CD4-positive, alpha-beta memory T cell (primary cell): ENCODE data around the gene SIAH3. TPM values are rescaled to one million over a fixed set of nuclear protein-coding genes. Genes with fewer than 3 reads are reported as not detected.
A peak's percentile ranks its signal among the peaks of the same experiment; 100 is the strongest.

Experiments used
- CTCF ChIA-PET: fragments of 350-600 bp; sonication (Branson Sonifier 250); formaldehyde crosslinking; loops from one replicate; lab custom pipeline; 2021; ENCODE audit warnings: inconsistent platforms; ENCODE audit not compliant: partially characterized antibody; lab: Charles Lee
- POLR2A ChIA-PET: fragments of 350-600 bp; sonication (Branson Sonifier 250); formaldehyde crosslinking; loops from one replicate; lab custom pipeline; 2021; ENCODE audit not compliant: partially characterized antibody; lab: Charles Lee
- DNase-seq, 5 donors: peaks; one replicate each; pipeline versions ENCODE4 v3.0.0 to v3.0.0-alpha.2; 2020 to 2022; ENCODE audit warnings: mixed read lengths in 1 of 5
- H3K27ac ChIP-seq: one replicate; pipeline ENCODE4 v1.7.0; 2013; ENCODE audit warnings: low read depth, low read length
- H3K27me3 ChIP-seq: 2 replicates; pipeline ENCODE4 v1.7.0; 2013; ENCODE audit warnings: mild to moderate bottlenecking, low read length, moderate library complexity; ENCODE audit not compliant: insufficient read depth
- H3K36me3 ChIP-seq: 2 replicates; pipeline ENCODE4 v1.7.0; 2013; ENCODE audit warnings: mild to moderate bottlenecking, low read length, moderate library complexity; ENCODE audit not compliant: insufficient read depth
- H3K4me1 ChIP-seq: 2 replicates; pipeline ENCODE4 v1.7.0; 2013; ENCODE audit warnings: mild to moderate bottlenecking, low read length, moderate library complexity; ENCODE audit not compliant: insufficient read depth
- H3K4me3 ChIP-seq, 2 donors: one replicate each; pipeline ENCODE4 v1.7.0; 2013; ENCODE audit warnings: low read length in 2 of 2, mild to moderate bottlenecking in 1 of 2
- H3K9me3 ChIP-seq, 2 donors: one replicate each; pipeline ENCODE4 v1.7.0; 2013; ENCODE audit warnings: low read length in 2 of 2, control low read depth in 1 of 2; ENCODE audit not compliant: control insufficient read depth in 1 of 2
- H3K27ac Mint-ChIP-seq, 7 donors: one replicate each; pipeline ENCODE4 v1.8.0; 2020 to 2021; ENCODE audit warnings: mixed read lengths in 7 of 7, mild to moderate bottlenecking in 6 of 7, inconsistent platforms in 3 of 7, moderate library complexity in 3 of 7
- H3K27me3 Mint-ChIP-seq, 2 donors: one replicate each; pipeline ENCODE4 v1.8.0; 2020 to 2021; ENCODE audit warnings: mixed read lengths in 2 of 2
- H3K36me3 Mint-ChIP-seq, 2 donors: one replicate each; pipeline ENCODE4 v1.8.0; 2020 to 2021; ENCODE audit warnings: mixed read lengths in 2 of 2, inconsistent platforms in 1 of 2, mild to moderate bottlenecking in 1 of 2
- H3K4me1 Mint-ChIP-seq, 4 donors: one replicate each; pipeline ENCODE4 v1.8.0; 2020 to 2021; ENCODE audit warnings: mixed read lengths in 4 of 4, mild to moderate bottlenecking in 1 of 4
- H3K4me3 Mint-ChIP-seq, 8 donors: one replicate each; pipeline ENCODE4 v1.8.0; 2020 to 2021; ENCODE audit warnings: mixed read lengths in 8 of 8, mild to moderate bottlenecking in 7 of 8, moderate library complexity in 6 of 8, inconsistent platforms in 3 of 8
- H3K9me3 Mint-ChIP-seq, 8 donors: one replicate each; pipeline ENCODE4 v1.8.0; 2020 to 2021; ENCODE audit warnings: mixed read lengths in 8 of 8, mild to moderate bottlenecking in 5 of 8, inconsistent platforms in 3 of 8, moderate library complexity in 1 of 8
- intact Hi-C: fragments of 100-400 bp; cut with micrococcal nuclease; formaldehyde crosslinking; loops from one replicate; pipeline ENCODE4 v1.15.1; 2023
- polyA plus RNA-seq, 2 donors: library from polyadenylated mRNA; unstranded; fragments of 300-500 nt; fragmentation: Illumina TruSeq; gene quantifications; one replicate each; pipeline ENCODE4 v1.2.3, GENCODE V29; 2021
- total RNA-seq, 2 experiments: library from RNA; stranded (reverse); gene quantifications; one replicate each; pipeline ENCODE4 v1.2.3, GENCODE V29; 2021

The SIAH3 gene
- total and polyA plus RNA-seq, 4 experiments from 2014 or later = 0.13 to 1.9 (median 1.5) TPM; not detected in 1

DNA sequence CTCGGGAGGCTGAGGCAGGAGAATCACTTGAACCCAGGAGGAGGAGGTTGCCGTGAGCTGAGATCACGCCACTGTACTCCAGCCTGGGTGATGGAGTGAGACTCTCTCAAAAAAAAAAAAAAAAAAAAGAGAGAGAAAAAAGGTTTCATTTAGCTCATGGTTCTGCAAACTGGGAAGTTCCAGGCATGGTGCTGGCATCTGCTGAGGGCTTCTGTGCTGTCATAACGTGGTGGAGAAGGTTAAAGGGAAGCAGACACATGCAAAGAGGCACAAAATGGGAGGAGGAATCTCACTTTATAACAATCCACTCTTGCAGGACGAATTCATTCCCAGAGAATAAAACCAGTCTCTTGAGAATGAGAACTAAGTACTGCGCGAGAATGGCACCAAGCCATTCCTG is 34.9 kb upstream of the SIAH3 start:
- Histone ChIP-seq H3K27ac (no peak overlapping the region), H3K9me3 (no peaks in the 10 kb centered on the region), H3K4me1 (no peaks in the 10 kb centered on the region), H3K36me3 (no peaks in the 10 kb centered on the region), H3K27me3 (no peaks in the 10 kb centered on the region), H3K4me3 (no peak overlapping the region)
- H3K4me1 Mint-ChIP-seq = no peaks in the 10 kb centered on the region
- no peaks in the 10 kb centered on the region for H3K36me3 Mint-ChIP-seq
- H3K27ac Mint-ChIP-seq = no peak overlapping the region
- CTCF ChIA-PET = interaction anchor here (1.2 to 1.7 kb wide), 2 partner anchors 263 to 435 kb away, joined by 3 to 4 read pairs; no protein-coding TSS in a partner anchor
- H3K4me3 Mint-ChIP-seq = no peak overlapping the region
- peaks cover 6 to 8% of the 10 kb centered on the region in 2 donors for H3K27me3 Mint-ChIP-seq
- POLR2A ChIA-PET = no interaction called here
- no peaks in the 10 kb centered on the region for H3K9me3 Mint-ChIP-seq
- DNase-seq = no peak
- intact Hi-C loops = no loop called here

GRCh38 chr13:45885194-45885593 is 33.6 kb upstream of the SIAH3 start:
- Mint-ChIP-seq H3K4me1 (no peaks in the 10 kb centered on the region), H3K27ac (no peak overlapping the region), H3K36me3 (no peaks in the 10 kb centered on the region), H3K9me3 (no peaks in the 10 kb centered on the region), H3K27me3 (peaks cover 6 to 12% of the 10 kb centered on the region in 2 donors), H3K4me3 (no peak overlapping the region)
- no peaks in the 10 kb centered on the region for H3K4me1 ChIP-seq
- no peaks in the 10 kb centered on the region for H3K36me3 ChIP-seq
- H3K9me3 ChIP-seq = no peaks in the 10 kb centered on the region
- H3K27ac ChIP-seq = no peak overlapping the region
- intact Hi-C loops = no loop called here
- no peak overlapping the region for H3K4me3 ChIP-seq
- POLR2A ChIA-PET = no interaction called here
- CTCF ChIA-PET = interaction anchor here (0.7 to 1.7 kb wide), 4 partner anchors 9 to 436 kb away, joined by 3 to 4 read pairs (median 3); no protein-coding TSS in a partner anchor
- no peak for DNase-seq
- no peaks in the 10 kb centered on the region for H3K27me3 ChIP-seq

- Mint-ChIP-seq H3K27ac (peak overlapping the region in 1 of 7 donors; percentile 60), H3K36me3 (no peaks in the 10 kb centered on the region), H3K27me3 (peaks cover 6 to 12% of the 10 kb centered on the region in 2 donors), H3K9me3 (no peaks in the 10 kb centered on the region), H3K4me3 (no peak overlapping the region), H3K4me1 (no peaks in the 10 kb centered on the region)
- intact Hi-C loops = no loop called here
- DNase-seq = no peak
- H3K36me3 ChIP-seq = no peaks in the 10 kb centered on the region
- CTCF ChIA-PET = interaction anchor here (0.7 kb wide), 1 partner anchor 75 kb away, joined by 3 read pairs; no protein-coding TSS in a partner anchor
- H3K27ac ChIP-seq = no peak overlapping the region
- no peak overlapping the region for H3K4me3 ChIP-seq
- POLR2A ChIA-PET = no interaction called here
- H3K4me1 ChIP-seq = no peaks in the 10 kb centered on the region
- no peaks in the 10 kb centered on the region for H3K27me3 ChIP-seq
- no peaks in the 10 kb centered on the region for H3K9me3 ChIP-seq
Observed at GRCh38 chr13:45882626-45883025, 31.1 kb upstream of the SIAH3 start.

- Histone ChIP-seq H3K27me3 (no peaks in the 10 kb centered on the region), H3K4me3 (no peak overlapping the region), H3K27ac (no peak overlapping the region), H3K9me3 (no peaks in the 10 kb centered on the region), H3K36me3 (no peaks in the 10 kb centered on the region), H3K4me1 (no peaks in the 10 kb centered on the region)
- H3K36me3 Mint-ChIP-seq = no peaks in the 10 kb centered on the region
- POLR2A ChIA-PET = no interaction called here
- peaks cover 6 to 12% of the 10 kb centered on the region in 2 donors for H3K27me3 Mint-ChIP-seq
- no peak for DNase-seq
- H3K9me3 Mint-ChIP-seq = no peaks in the 10 kb centered on the region
- no peaks in the 10 kb centered on the region for H3K4me1 Mint-ChIP-seq
- no peak overlapping the region for H3K27ac Mint-ChIP-seq
- no peak overlapping the region for H3K4me3 Mint-ChIP-seq
- intact Hi-C loops = no loop called here
- CTCF ChIA-PET = no interaction called here
Observed at GRCh38 chr13:45881353-45881752, 29.8 kb upstream of the SIAH3 start.

DNA sequence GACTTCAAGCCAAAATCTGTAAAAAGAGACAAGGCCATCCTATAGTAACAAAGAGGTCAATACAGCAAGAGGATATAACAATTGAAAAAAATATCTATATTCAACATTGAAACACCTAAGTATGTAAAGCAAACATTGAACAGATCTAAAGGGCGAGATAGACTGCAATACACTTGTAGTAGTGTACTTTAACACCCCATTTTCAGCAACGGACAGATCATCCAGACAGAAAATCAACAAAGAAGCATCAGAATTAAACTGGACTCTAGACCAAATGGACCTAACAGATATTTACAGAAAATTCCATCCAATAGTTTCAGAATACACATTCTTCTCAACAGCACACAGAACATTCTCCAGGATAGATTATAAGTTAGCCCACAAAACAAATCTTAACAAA is 28.7 kb upstream of the SIAH3 start:
- H3K9me3 ChIP-seq = no peaks in the 10 kb centered on the region
- H3K4me1 ChIP-seq = no peaks in the 10 kb centered on the region
- H3K36me3 Mint-ChIP-seq = no peaks in the 10 kb centered on the region
- H3K36me3 ChIP-seq = no peaks in the 10 kb centered on the region
- H3K4me3 Mint-ChIP-seq = no peak overlapping the region
- no peak for DNase-seq
- H3K27me3 ChIP-seq = no peaks in the 10 kb centered on the region
- POLR2A ChIA-PET = no interaction called here
- H3K27me3 Mint-ChIP-seq = peaks cover 6 to 16% of the 10 kb centered on the region in 2 donors
- intact Hi-C loops = no loop called here
- no peaks in the 10 kb centered on the region for H3K9me3 Mint-ChIP-seq
- no peaks in the 10 kb centered on the region for H3K4me1 Mint-ChIP-seq
- H3K27ac ChIP-seq = no peak overlapping the region
- H3K4me3 ChIP-seq = no peak overlapping the region
- no peak overlapping the region for H3K27ac Mint-ChIP-seq
- CTCF ChIA-PET = interaction anchor here (0.9 to 1.9 kb wide), 3 partner anchors 31 to 73 kb away, joined by 3 to 14 read pairs (median 6); no protein-coding TSS in a partner anchor

DNA sequence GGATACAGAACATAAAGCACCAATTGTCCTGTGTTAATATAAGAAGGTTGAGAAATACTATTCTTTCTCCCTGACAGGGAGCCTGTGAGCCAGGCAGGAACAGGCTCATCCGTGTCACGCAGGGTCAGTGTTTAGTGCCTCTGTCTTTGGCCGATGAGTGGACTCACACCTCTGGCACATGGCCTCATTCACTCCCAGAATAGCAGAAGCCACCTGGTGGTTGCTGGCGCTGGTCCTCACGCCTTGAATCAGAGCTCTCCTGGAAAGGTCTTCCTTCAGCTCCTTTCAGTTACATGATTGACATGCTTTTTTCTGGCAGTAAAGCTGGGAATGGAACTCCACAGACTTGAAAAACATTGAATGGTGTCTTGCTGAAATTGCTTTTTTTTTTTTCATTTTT is 28.1 kb upstream of the SIAH3 start:
- POLR2A ChIA-PET = no interaction called here

GRCh38 chr13:45878966-45879365 is 27.4 kb upstream of the SIAH3 start:
- H3K9me3 Mint-ChIP-seq = peaks cover 0 to 3% (median 0%) of the 10 kb centered on the region in 8 donors
- H3K36me3 Mint-ChIP-seq = no peaks in the 10 kb centered on the region
- intact Hi-C loops = loop anchor here (1.0 kb wide), 1 partner anchor 72 kb away; no protein-coding TSS in a partner anchor
- DNase-seq = no peak
- H3K27ac ChIP-seq = no peak overlapping the region
- H3K4me1 Mint-ChIP-seq = no peaks in the 10 kb centered on the region
- H3K4me1 ChIP-seq = no peaks in the 10 kb centered on the region
- H3K27ac Mint-ChIP-seq = no peak overlapping the region
- H3K27me3 Mint-ChIP-seq = peaks cover 5 to 17% of the 10 kb centered on the region in 2 donors
- H3K27me3 ChIP-seq = no peaks in the 10 kb centered on the region
- no peak overlapping the region for H3K4me3 ChIP-seq
- H3K9me3 ChIP-seq = no peaks in the 10 kb centered on the region
- no peaks in the 10 kb centered on the region for H3K36me3 ChIP-seq
- POLR2A ChIA-PET = interaction anchor here (0.7 kb wide), 1 partner anchor 1334 kb away, joined by 3 read pairs; no protein-coding TSS in a partner anchor
- CTCF ChIA-PET = interaction anchor here (1.1 to 1.9 kb wide), 3 partner anchors 30 to 72 kb away, joined by 3 to 14 read pairs (median 6); no protein-coding TSS in a partner anchor
- H3K4me3 Mint-ChIP-seq = no peak overlapping the region

More for the DNA sequence above, 28.1 kb upstream of the SIAH3 start:
- no peak overlapping the region for H3K27ac Mint-ChIP-seq
- peaks cover 0 to 3% (median 0%) of the 10 kb centered on the region in 8 donors for H3K9me3 Mint-ChIP-seq
- CTCF ChIA-PET = interaction anchor here (0.9 to 1.9 kb wide), 3 partner anchors 31 to 72 kb away, joined by 3 to 14 read pairs (median 6); no protein-coding TSS in a partner anchor
- H3K4me1 Mint-ChIP-seq = no peaks in the 10 kb centered on the region
- intact Hi-C loops = loop anchor here (1.0 kb wide), 1 partner anchor 72 kb away; no protein-coding TSS in a partner anchor
- Histone ChIP-seq H3K36me3 (no peaks in the 10 kb centered on the region), H3K27me3 (no peaks in the 10 kb centered on the region), H3K27ac (no peak overlapping the region), H3K9me3 (no peaks in the 10 kb centered on the region), H3K4me1 (no peaks in the 10 kb centered on the region), H3K4me3 (no peak overlapping the region)
- H3K27me3 Mint-ChIP-seq = peaks cover 6 to 16% of the 10 kb centered on the region in 2 donors
- H3K36me3 Mint-ChIP-seq = no peaks in the 10 kb centered on the region
- H3K4me3 Mint-ChIP-seq = no peak overlapping the region
- no peak for DNase-seq
